ENCODE data around the gene COL15A1.

GRCh38 chr9:99112750-99113413, 169.2 kb downstream of the COL15A1 start:
- no peak for TF ChIP-seq CTCF (IDR thresholded peaks at IDR 0.05)
- TF ChIP-seq POLR2A (IDR thresholded peaks at IDR 0.05), result no peak
